Measurements from ENCODE around the gene SCML1.

- no peak for TF ChIP-seq TAF1 (IDR thresholded peaks at IDR 0.05; ENCODE audit: low read depth)
- no peak for TF ChIP-seq CEBPB (IDR thresholded peaks at IDR 0.05)
- TF ChIP-seq TCF12 (IDR thresholded peaks at IDR 0.05; ENCODE audit: low read depth): no peak
These were observed 13.1 kb downstream of the SCML1 start for GRCh38 chrX:17750436-17750835.
